LNCAP (cell line): Measurements from ENCODE around the gene SLC35G2.

ENCODE experiments used
- CTCF ChIP-seq: fragments of 450-650 bp; IDR thresholded peaks from 2 replicates; pipeline ENCODE4 v1.5.1; 2017; ENCODE audit warnings: mild to moderate bottlenecking

Gene SLC35G2

GRCh38 chr3:136889947-136890346, 71.0 kb downstream of the SLC35G2 start:
- TF ChIP-seq CTCF = no peak

GRCh38 chr3:136891934-136892855, 73.3 kb downstream of the SLC35G2 start:
- TF ChIP-seq CTCF = no peak

- TF ChIP-seq CTCF = no peak
Measured at GRCh38 chr3:136893848-136894443, 75.0 kb downstream of the SLC35G2 start.

GRCh38 chr3:136898549-136898948, 79.6 kb downstream of the SLC35G2 start:
- no peak for TF ChIP-seq CTCF

GRCh38 chr3:136898954-136899353, 80.0 kb downstream of the SLC35G2 start:
- TF ChIP-seq CTCF = no peak

GRCh38 chr3:136899622-136900158, 80.8 kb downstream of the SLC35G2 start:
- no peak for TF ChIP-seq CTCF

GRCh38 chr3:136901391-136901790, 82.5 kb downstream of the SLC35G2 start:
- no peak for TF ChIP-seq CTCF
